GM18907 (cell line): ENCODE measurements around the gene SLC35F1.
"Not testable (repeated sequence)": the region's sequence is repeated elsewhere in the genome, so short reads cannot be mapped to it uniquely, and the experiment has no call there.

ENCODE experiments used
- ATAC-seq: cut with Tn5 transposase; IDR thresholded peaks from one replicate; pipeline ENCODE4 v1.9.1; 2021; ENCODE audit warnings: mild to moderate bottlenecking, moderate library complexity; ENCODE audit not compliant: unreplicated experiment

Gene SLC35F1

GRCh38 chr6:117989086-117989485 lies 82.0 kb downstream of the SLC35F1 start:
- ATAC-seq = no peak

GRCh38 chr6:117990151-117990550 lies 83.1 kb downstream of the SLC35F1 start:
- ATAC-seq = no peak

DNA sequence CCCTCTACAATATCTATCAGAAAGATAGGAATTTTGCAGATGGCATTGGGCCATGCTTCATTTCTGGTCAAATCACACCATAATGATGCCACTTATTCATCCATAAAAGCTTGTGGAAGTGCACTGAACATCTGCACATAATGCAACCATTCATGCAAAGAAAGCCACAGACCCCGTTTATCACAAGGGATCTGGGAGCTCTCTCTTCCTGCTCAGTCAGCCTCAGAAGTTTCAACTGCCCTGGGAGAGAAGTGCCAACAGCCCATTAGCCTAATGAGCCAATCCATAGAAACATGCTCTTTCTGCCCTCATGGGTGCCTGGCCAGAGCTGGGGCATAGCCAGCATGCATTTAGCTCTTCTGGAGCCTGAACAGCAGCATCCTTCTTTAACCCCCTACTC lies 85.8 kb downstream of the SLC35F1 start:
- no peak for ATAC-seq

GRCh38 chr6:118012944-118013343 lies 105.9 kb downstream of the SLC35F1 start:
- no peak for ATAC-seq

GRCh38 chr6:118016532-118016931 lies 109.5 kb downstream of the SLC35F1 start:
- no peak for ATAC-seq

GRCh38 chr6:118017301-118017848 lies 110.3 kb downstream of the SLC35F1 start:
- ATAC-seq = no peak

- ATAC-seq = no peak
Measured at GRCh38 chr6:118023771-118024170, 116.7 kb downstream of the SLC35F1 start.

DNA sequence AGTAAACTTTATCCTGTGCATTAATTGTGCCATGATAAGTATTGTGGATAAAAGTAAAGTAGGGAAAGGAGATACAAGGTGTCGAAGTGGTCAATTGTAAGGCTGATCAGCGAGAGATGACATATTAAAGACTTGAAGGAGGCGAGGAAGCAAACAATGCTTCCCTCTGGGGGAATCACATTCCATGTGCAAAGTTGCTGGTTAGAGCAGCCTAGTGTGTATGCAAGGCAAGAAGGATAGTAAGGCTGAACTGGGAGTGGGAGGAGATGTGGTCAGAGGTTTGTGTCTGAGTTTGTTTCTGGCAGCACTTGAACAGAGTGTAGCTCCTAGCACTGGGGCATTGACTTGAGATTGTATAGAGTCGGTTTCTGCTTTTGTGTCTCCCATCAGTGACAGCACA lies 122.9 kb downstream of the SLC35F1 start:
- ATAC-seq = no peak

- ATAC-seq = not testable (repeated sequence)
Measured at GRCh38 chr6:118037479-118037878, 130.4 kb downstream of the SLC35F1 start.

DNA sequence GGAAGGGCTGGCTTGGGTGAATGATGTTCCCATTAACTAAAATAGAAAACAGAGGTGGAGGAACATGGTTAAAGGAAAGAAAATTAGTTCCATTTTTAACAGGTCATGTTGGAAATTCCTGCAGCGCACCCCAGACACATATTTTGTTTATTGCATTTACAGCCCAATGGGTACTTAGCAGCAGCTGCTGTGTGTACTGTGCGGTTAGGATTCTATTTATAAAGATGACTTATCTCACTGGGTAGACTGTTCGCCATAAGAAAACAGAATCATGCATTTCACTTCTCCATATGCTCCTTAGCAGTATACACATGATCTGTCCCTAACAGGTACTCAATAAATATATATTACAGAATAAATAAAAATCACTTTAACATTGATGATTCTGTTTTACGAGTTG lies 135.8 kb downstream of the SLC35F1 start:
- no peak for ATAC-seq

DNA sequence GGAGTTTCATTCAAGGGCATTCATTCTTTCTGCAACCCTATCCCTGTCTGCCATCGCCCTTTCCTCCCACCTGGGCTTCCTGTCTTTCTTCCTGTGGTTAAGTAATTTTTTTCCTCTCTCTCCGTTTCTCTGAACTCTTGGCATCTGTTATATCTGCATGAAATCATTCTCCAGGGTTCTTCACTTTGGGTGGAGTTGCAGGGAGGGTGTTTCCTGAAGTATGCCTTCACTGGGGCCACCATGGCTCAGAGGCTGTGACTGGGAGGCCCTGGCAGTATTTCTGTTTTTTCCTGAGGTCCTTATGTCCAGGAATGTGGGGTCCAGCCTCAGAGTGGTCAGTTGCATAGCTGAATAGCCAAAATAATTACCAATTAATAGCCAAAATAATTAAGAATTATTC lies 137.2 kb downstream of the SLC35F1 start:
- ATAC-seq = no peak

GRCh38 chr6:118054082-118054481 lies 147.0 kb downstream of the SLC35F1 start:
- ATAC-seq = no peak

GRCh38 chr6:118061666-118062065 lies 154.6 kb downstream of the SLC35F1 start:
- no peak for ATAC-seq

DNA sequence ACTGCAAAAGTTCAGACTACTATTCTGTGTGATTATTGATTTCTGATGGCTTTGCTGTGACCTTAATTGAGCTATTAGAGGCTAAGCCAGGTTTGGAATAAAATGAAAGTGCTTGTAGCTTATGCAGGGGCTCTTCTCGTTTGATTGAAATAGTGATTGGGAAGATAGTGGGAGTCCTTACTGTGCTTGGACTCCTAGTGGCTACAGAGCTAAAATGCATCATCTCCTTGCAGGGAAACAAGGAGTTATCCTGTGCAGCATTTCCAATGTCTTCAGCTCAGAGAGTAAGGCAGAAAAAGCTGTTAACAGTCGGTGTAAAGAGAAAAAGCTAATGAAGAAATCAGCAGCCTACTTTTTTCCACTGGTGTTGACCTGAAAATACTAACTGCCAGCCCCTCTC lies 173.5 kb downstream of the SLC35F1 start:
- ATAC-seq = no peak

DNA sequence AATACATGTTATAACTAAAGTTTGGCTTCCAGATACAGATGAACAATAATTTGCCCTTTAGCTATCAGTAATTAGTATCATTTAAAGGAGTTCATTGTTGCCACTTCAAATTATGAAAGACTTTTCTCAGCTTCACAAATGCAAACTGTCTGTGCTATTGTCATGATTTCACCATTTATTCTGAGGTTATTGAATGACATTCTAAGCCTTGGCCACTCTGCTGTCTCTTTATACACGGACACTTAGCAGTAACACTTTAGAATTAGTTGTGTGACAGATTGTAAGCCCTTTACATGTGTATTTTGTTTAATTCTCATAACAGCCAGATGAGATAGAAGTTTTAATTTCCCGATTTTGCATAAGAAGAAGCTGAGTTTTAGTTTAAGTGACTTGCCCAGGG lies 176.6 kb downstream of the SLC35F1 start:
- no peak for ATAC-seq

- no peak for ATAC-seq
Measured at GRCh38 chr6:118085665-118086064, 178.6 kb downstream of the SLC35F1 start.

- ATAC-seq = no peak
Measured at GRCh38 chr6:118086159-118086558, 179.1 kb downstream of the SLC35F1 start.

DNA sequence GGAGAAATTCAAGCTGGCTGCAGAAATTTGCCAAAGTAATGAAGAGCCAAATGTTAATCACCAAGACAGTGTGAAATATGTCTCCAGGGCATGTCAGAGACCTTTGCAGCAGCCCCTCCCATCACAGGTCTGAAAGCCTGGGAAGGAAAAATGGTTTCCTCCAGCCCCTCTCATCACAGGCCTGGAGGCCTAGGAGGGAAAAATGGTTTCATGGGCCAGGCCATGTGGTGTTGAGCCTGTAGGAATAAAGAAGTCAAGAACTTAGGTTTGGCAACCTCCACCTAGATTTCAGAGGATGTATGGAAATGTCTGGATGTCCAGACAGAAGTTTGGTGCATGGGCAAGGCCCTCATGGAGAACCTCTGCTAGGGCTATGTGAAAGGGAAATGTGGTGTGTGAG lies 185.0 kb downstream of the SLC35F1 start:
- no peak for ATAC-seq

DNA sequence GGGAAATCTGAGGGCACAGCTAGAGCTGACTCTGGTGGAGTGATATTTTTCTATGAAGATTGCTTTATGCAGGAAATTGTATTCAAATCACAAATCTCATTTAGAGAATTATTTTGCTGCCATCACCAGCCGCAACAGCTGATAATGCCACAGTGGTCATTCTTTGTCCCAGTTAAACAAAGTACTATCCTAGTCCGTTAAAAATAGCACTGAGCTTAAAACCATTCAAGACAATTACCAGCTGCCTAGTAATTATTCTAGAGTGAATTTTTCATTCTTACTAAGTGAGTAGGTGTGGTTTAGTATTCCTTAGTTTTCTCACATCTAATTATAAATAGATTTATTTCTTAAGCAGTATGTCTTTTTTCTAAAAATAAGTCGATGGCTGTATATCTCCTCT lies 190.5 kb downstream of the SLC35F1 start:
- no peak for ATAC-seq

GRCh38 chr6:118100717-118101116 lies 193.7 kb downstream of the SLC35F1 start:
- no peak for ATAC-seq

DNA sequence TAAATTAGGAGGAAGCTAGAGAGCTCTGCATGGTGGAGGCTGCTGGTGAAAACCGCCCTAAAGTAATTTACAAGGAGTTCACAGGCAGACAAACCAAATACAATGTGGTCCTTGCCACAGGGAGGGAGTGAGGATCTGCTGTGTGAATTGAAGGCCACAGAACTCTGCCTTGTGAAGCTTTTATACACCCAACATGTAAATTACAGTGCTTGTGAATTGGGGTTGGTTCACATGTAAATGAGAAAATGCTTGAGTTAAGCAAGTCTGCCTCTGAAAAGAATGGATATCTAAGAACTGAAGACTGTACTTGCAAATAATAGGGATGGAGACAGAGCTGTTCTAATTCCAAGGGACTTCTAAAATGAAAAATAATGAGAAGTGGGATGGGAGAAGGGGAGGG lies 194.2 kb downstream of the SLC35F1 start:
- ATAC-seq = no peak

DNA sequence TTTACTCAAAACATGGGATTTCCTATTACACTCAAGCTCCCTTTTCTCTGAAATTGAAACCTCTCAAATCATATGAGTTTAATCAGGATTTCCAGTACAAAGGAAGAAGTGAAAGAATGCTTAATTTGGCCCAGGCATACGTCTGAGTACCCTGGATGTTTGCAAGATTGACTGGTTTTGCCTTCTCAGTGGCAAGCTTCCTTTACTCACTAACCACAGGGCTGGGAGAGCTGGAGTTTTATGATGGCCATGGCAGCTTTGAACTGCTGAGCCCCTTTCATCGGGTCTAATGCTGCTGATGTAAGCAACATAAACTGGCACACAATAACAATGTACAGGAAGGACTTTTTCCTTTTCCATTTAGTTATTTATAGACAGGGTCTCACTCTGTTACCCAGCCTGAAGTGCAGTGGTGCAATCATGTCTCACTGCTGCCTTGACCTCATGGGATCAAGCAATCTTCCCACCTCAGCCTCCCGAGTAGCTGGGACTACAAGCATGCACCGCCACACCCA lies 194.8 kb downstream of the SLC35F1 start:
- ATAC-seq = no peak

DNA sequence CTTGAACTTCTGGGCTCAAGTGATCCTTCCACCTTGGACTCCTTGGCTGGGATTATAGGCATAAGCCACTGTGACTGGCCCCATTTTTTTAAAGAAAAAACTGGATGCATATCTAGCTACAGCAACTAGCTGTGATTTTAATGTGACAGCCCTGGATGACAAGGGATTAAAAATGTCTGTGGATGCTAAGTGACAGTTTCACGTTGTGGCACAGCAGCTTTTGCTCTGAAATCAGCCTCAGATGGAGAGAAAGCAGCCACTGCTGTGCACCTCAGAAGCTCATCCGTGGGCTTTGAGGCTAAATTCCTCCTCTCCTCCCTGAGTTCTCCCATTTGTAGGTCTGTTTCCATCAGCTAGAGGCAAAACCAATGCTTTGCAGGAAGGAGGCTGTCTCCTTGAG lies 195.3 kb downstream of the SLC35F1 start:
- no peak for ATAC-seq
